WTC11 (cell line): ENCODE data around the gene EFCAB13. TPM values are rescaled to one million over a fixed set of nuclear protein-coding genes. Genes with fewer than 3 reads are reported as not detected.

Source experiments
- ATAC-seq: fragments of 200-7000 bp; cut with Tn5 transposase; 2 replicates; pipeline ENCODE4 v1.10.0; 2021; ENCODE audit warnings: mild to moderate bottlenecking, moderate library complexity
- CTCF ChIA-PET: fragments of 300-600 bp; sonication (Branson Sonifier 250); formaldehyde crosslinking; loops from one replicate; lab custom pipeline; 2021; ENCODE audit warnings: antibody characterized with exemption; lab: Charles Lee
- POLR2A ChIA-PET: fragments of 350-600 bp; sonication (Branson Sonifier 250); formaldehyde crosslinking; loops from one replicate; lab custom pipeline; 2021; ENCODE audit warnings: antibody characterized with exemption; lab: Charles Lee
- DNase-seq: peaks from one replicate; pipeline ENCODE4 v3.0.0; 2021; ENCODE audit warnings: low spot score
- H3K27ac Mint-ChIP-seq: 2 replicates; pipeline ENCODE4 v1.8.0; 2021; ENCODE audit warnings: mixed read lengths
- H3K27me3 Mint-ChIP-seq: 2 replicates; pipeline ENCODE4 v1.8.0; 2021; ENCODE audit warnings: low read depth, mild to moderate bottlenecking, moderate library complexity, mixed read lengths
- H3K36me3 Mint-ChIP-seq: 2 replicates; pipeline ENCODE4 v1.8.0; 2021; ENCODE audit warnings: mixed read lengths
- H3K4me1 Mint-ChIP-seq: 2 replicates; pipeline ENCODE4 v1.8.0; 2022; ENCODE audit warnings: mixed read lengths
- H3K4me3 Mint-ChIP-seq: 2 replicates; pipeline ENCODE4 v1.8.0; 2021; ENCODE audit warnings: mild to moderate bottlenecking, moderate library complexity, mixed read lengths
- H3K9me3 Mint-ChIP-seq: 2 replicates; pipeline ENCODE4 v1.8.0; 2021; ENCODE audit warnings: mixed read lengths
- ATF1 ChIP-seq: sonication (generic); formaldehyde crosslinking; IDR thresholded peaks from 2 replicates; pipeline ENCODE4 v1.8.1; 2023; ENCODE audit warnings: mild to moderate bottlenecking, moderate library complexity, missing genetic modification reagents
- FOXJ3 ChIP-seq: sonication (generic); formaldehyde crosslinking; IDR thresholded peaks from 2 replicates; pipeline ENCODE4 v1.9.0; 2021; ENCODE audit warnings: missing genetic modification reagents, mild to moderate bottlenecking, borderline replicate concordance
- GTF2I ChIP-seq: fragments of 250-450 bp; sonication (Bioruptor Pico); conservative IDR thresholded peaks from 2 replicates; pipeline ENCODE4 v1.4.0; 2021; ENCODE audit warnings: mild to moderate bottlenecking
- NFATC4 ChIP-seq: fragments of 250-450 bp; sonication (Bioruptor Pico); IDR thresholded peaks from 2 replicates; pipeline ENCODE4 v1.9.0; 2021; ENCODE audit warnings: mild to moderate bottlenecking
- NR3C1 ChIP-seq: sonication (generic); formaldehyde crosslinking; conservative IDR thresholded peaks from 2 replicates; pipeline ENCODE4 v1.8.1; 2023; ENCODE audit warnings: low read depth, mild to moderate bottlenecking, missing genetic modification reagents
- RORB ChIP-seq: fragments of 250-450 bp; sonication (Bioruptor Pico); IDR thresholded peaks from 2 replicates; pipeline ENCODE4 v1.9.0; 2021; ENCODE audit warnings: mild to moderate bottlenecking
- ZNF138 ChIP-seq: sonication (generic); formaldehyde crosslinking; conservative IDR thresholded peaks from 2 replicates; pipeline ENCODE4 v1.8.1; 2022; ENCODE audit warnings: mild to moderate bottlenecking, moderate library complexity, missing genetic modification reagents
- ZNF396 ChIP-seq: fragments of 250-450 bp; sonication (Bioruptor Pico); IDR thresholded peaks from 2 replicates; pipeline ENCODE4 v1.8.0; 2021; ENCODE audit warnings: mild to moderate bottlenecking, moderate library complexity, borderline replicate concordance
- ZNF416 ChIP-seq: fragments of 250-450 bp; sonication (Bioruptor Pico); IDR thresholded peaks from 2 replicates; pipeline ENCODE4 v1.9.0; 2021; ENCODE audit warnings: mild to moderate bottlenecking, inconsistent platforms
- ZNF671 ChIP-seq: fragments of 250-450 bp; sonication (Bioruptor Pico); IDR thresholded peaks from 2 replicates; pipeline ENCODE4 v1.8.0; 2021; ENCODE audit warnings: mild to moderate bottlenecking
- total RNA-seq: library from RNA; stranded (reverse); gene quantifications from 3 replicates; pipeline ENCODE4 v1.2.3, GENCODE V29; 2021
- TF ChIP-seq, protein P1 (sequence below): sonication (generic); formaldehyde crosslinking; IDR thresholded peaks from 2 replicates; pipeline ENCODE4 v1.8.1; 2023; ENCODE audit warnings: mild to moderate bottlenecking, missing genetic modification reagents, borderline replicate concordance
- TF ChIP-seq, protein P2 (sequence below): sonication (generic); formaldehyde crosslinking; IDR thresholded peaks from 2 replicates; pipeline ENCODE4 v1.8.1; 2022; ENCODE audit warnings: mild to moderate bottlenecking, moderate library complexity, missing genetic modification reagents
- TF ChIP-seq, protein P3 (sequence below): sonication (generic); formaldehyde crosslinking; IDR thresholded peaks from 2 replicates; pipeline ENCODE4 v1.8.0; 2022; ENCODE audit warnings: mild to moderate bottlenecking, missing genetic modification reagents
- TF ChIP-seq, protein P4 (sequence below): sonication (generic); formaldehyde crosslinking; conservative IDR thresholded peaks from 2 replicates; pipeline ENCODE4 v1.8.1; 2023; ENCODE audit warnings: mild to moderate bottlenecking, low read depth, missing genetic modification reagents, moderate library complexity
- TF ChIP-seq, protein P5 (sequence below): fragments of 250-450 bp; sonication (Bioruptor Pico); IDR thresholded peaks from 2 replicates; pipeline ENCODE4 v1.9.0; 2021; ENCODE audit warnings: moderate library complexity, mild to moderate bottlenecking, inconsistent platforms, borderline replicate concordance
- TF ChIP-seq, protein P6 (sequence below): sonication (generic); formaldehyde crosslinking; IDR thresholded peaks from 2 replicates; pipeline ENCODE4 v1.8.0; 2023; ENCODE audit warnings: missing genetic modification reagents, mild to moderate bottlenecking, borderline replicate concordance

EFCAB13 gene
- total RNA-seq, 1 experiment from 2014 or later, result 3.5 TPM

DNA sequence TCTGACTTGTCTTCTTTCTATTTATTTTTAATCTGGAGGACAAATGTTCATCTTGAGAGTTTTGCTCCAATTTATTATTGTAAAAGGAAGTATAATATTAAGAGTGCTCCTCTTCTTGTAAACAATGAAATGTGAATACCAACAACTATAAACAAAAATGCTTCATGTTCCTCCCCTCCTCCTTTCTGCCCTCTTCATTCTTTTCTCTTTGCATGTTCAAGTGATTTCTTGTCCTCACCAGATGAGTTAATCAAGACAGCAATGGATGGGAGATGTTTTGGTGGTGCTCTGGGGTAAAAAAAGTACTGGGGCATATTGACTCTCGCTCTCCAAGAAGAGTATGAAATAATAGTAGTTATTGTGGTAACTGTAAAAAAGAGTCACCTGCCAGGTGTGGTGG is 45.8 kb upstream of the EFCAB13 start:
- H3K9me3 Mint-ChIP-seq, result no peaks in the 10 kb centered on the region
- no peak overlapping the region for H3K27ac Mint-ChIP-seq
- ATAC-seq (no peak), DNase-seq (no peak)
- H3K36me3 Mint-ChIP-seq, result no peaks in the 10 kb centered on the region
- H3K27me3 Mint-ChIP-seq, result no peaks in the 10 kb centered on the region; the same call in 1 of the 2 replicates
- no peak for TF ChIP-seq ZNF671 (CRISPR knock-in tag)
- CTCF ChIA-PET, result interaction anchor here (1.6 kb wide), 1 partner anchor 89 kb away, joined by 4 read pairs; the partner anchor contains the start of gene CDC27
- H3K4me1 Mint-ChIP-seq, result peaks cover 44% of the 10 kb centered on the region
- POLR2A ChIA-PET, result no interaction called here
- no peak overlapping the region for H3K4me3 Mint-ChIP-seq

DNA sequence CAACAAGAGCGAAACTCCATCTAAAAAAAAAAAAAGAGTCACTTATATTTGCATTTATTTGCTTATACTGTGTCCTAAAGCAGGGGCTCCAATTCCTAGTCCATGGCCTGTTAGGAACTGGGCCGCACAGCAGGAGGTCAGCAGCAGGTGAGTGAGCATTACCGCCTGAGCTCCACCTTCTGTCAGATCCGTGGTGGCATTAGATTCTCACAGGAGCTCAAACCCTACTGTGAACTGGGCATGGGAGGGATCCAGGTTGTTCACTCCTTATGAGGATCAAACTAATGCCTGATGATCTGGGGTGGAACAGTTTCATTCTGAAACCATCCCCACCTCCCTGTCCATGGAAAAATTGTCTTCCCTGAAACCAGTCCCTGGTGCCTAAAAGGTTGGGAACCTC is 45.2 kb upstream of the EFCAB13 start:
- no peaks in the 10 kb centered on the region; the same call in 1 of the 2 replicates for H3K27me3 Mint-ChIP-seq
- TF ChIP-seq ZNF396 (CRISPR knock-in tag) (no peak), ZNF138 (CRISPR knock-in tag) (no peak), GTF2I (CRISPR knock-in tag) (no peak), RORB (CRISPR knock-in tag) (no peak), NFATC4 (CRISPR knock-in tag) (no peak)
- TF ChIP-seq, protein P1, sequence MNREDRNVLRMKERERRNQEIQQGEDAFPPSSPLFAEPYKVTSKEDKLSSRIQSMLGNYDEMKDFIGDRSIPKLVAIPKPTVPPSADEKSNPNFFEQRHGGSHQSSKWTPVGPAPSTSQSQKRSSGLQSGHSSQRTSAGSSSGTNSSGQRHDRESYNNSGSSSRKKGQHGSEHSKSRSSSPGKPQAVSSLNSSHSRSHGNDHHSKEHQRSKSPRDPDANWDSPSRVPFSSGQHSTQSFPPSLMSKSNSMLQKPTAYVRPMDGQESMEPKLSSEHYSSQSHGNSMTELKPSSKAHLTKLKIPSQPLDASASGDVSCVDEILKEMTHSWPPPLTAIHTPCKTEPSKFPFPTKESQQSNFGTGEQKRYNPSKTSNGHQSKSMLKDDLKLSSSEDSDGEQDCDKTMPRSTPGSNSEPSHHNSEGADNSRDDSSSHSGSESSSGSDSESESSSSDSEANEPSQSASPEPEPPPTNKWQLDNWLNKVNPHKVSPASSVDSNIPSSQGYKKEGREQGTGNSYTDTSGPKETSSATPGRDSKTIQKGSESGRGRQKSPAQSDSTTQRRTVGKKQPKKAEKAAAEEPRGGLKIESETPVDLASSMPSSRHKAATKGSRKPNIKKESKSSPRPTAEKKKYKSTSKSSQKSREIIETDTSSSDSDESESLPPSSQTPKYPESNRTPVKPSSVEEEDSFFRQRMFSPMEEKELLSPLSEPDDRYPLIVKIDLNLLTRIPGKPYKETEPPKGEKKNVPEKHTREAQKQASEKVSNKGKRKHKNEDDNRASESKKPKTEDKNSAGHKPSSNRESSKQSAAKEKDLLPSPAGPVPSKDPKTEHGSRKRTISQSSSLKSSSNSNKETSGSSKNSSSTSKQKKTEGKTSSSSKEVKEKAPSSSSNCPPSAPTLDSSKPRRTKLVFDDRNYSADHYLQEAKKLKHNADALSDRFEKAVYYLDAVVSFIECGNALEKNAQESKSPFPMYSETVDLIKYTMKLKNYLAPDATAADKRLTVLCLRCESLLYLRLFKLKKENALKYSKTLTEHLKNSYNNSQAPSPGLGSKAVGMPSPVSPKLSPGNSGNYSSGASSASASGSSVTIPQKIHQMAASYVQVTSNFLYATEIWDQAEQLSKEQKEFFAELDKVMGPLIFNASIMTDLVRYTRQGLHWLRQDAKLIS (CRISPR knock-in tag), result no peak
- TF ChIP-seq, protein P2, sequence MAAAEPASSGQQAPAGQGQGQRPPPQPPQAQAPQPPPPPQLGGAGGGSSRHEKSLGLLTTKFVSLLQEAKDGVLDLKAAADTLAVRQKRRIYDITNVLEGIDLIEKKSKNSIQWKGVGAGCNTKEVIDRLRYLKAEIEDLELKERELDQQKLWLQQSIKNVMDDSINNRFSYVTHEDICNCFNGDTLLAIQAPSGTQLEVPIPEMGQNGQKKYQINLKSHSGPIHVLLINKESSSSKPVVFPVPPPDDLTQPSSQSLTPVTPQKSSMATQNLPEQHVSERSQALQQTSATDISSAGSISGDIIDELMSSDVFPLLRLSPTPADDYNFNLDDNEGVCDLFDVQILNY (CRISPR knock-in tag), result no peak
- TF ChIP-seq, protein P3, sequence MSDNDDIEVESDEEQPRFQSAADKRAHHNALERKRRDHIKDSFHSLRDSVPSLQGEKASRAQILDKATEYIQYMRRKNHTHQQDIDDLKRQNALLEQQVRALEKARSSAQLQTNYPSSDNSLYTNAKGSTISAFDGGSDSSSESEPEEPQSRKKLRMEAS (CRISPR knock-in tag), result no peak
- TF ChIP-seq, all 79 proteins: peak for 0
- Mint-ChIP-seq H3K36me3 (no peaks in the 10 kb centered on the region), H3K4me3 (no peak overlapping the region), H3K27ac (no peak overlapping the region), H3K9me3 (no peaks in the 10 kb centered on the region), H3K4me1 (peaks cover 44% of the 10 kb centered on the region)
- CTCF ChIA-PET, result interaction anchor here (1.2 to 1.6 kb wide), 2 partner anchors 25 to 89 kb away, joined by 3 to 4 read pairs; partner anchors contain the start of genes CDC27 and ITGB3
- POLR2A ChIA-PET, result no interaction called here
- DNase-seq (peak; percentile 26), ATAC-seq (no peak)

DNA sequence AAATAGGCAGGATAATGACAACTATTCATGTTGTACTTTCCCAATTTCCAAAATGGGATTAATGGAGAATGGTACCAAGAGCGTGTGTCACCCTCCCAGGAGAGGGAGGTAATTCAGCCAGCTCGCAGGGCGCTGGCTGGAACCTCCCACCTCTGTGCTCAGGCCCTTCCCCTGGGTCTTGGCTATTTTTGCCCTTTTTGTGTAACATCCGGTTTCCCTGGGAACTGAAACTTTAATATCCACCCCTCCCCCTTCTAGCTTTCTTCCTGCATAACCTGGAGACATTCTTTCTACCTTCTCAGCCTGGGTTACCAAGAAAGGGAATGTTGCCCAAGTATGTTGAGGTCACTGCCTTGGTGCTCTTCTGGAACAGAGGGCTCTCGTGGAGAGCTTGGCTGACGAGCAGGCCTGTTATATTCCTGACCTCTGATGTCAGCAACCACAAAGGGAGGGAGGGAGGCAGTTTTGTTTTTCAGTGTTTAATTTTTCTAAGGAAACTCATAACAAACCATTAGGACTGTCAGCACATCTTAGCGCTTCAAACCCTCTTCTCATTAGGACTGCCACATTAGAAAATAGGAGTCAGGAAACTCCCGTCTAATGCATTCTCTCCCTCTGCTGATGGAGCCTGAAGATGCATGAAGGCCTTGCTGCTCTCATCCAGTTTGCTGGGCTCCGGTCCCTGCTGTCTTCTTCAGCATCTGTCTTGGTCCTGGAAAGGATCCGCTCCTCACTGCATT is 44.5 kb upstream of the EFCAB13 start:
- Mint-ChIP-seq H3K36me3 (no peaks in the 10 kb centered on the region), H3K4me3 (no peak overlapping the region), H3K9me3 (no peaks in the 10 kb centered on the region), H3K27ac (no peak overlapping the region), H3K27me3 (no peaks in the 10 kb centered on the region; the same call in 1 of the 2 replicates), H3K4me1 (peaks cover 39% of the 10 kb centered on the region)
- ATAC-seq (no peak), DNase-seq (no peak)
- ChIA-PET POLR2A (no interaction called here), CTCF (interaction anchor here (1.2 to 1.6 kb wide), 2 partner anchors 25 to 90 kb away, joined by 3 to 4 read pairs; partner anchors contain the start of genes CDC27 and ITGB3)
- TF ChIP-seq NFATC4 (CRISPR knock-in tag), result no peak
- TF ChIP-seq FOXJ3 (CRISPR knock-in tag), result no peak
- TF ChIP-seq, protein P4, sequence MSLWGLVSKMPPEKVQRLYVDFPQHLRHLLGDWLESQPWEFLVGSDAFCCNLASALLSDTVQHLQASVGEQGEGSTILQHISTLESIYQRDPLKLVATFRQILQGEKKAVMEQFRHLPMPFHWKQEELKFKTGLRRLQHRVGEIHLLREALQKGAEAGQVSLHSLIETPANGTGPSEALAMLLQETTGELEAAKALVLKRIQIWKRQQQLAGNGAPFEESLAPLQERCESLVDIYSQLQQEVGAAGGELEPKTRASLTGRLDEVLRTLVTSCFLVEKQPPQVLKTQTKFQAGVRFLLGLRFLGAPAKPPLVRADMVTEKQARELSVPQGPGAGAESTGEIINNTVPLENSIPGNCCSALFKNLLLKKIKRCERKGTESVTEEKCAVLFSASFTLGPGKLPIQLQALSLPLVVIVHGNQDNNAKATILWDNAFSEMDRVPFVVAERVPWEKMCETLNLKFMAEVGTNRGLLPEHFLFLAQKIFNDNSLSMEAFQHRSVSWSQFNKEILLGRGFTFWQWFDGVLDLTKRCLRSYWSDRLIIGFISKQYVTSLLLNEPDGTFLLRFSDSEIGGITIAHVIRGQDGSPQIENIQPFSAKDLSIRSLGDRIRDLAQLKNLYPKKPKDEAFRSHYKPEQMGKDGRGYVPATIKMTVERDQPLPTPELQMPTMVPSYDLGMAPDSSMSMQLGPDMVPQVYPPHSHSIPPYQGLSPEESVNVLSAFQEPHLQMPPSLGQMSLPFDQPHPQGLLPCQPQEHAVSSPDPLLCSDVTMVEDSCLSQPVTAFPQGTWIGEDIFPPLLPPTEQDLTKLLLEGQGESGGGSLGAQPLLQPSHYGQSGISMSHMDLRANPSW (CRISPR knock-in tag), result no peak
- TF ChIP-seq, protein P3 (CRISPR knock-in tag), result no peak
- TF ChIP-seq, protein P5, sequence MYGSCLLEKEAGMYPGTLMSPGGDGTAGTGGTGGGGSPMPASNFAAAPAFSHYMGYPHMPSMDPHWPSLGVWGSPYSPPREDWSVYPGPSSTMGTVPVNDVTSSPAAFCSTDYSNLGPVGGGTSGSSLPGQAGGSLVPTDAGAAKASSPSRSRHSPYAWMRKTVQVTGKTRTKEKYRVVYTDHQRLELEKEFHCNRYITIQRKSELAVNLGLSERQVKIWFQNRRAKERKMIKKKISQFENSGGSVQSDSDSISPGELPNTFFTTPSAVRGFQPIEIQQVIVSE, result no peak
- TF ChIP-seq ZNF416 (CRISPR knock-in tag), result no peak
- TF ChIP-seq ATF1 (CRISPR knock-in tag), result no peak
- TF ChIP-seq, protein P6, sequence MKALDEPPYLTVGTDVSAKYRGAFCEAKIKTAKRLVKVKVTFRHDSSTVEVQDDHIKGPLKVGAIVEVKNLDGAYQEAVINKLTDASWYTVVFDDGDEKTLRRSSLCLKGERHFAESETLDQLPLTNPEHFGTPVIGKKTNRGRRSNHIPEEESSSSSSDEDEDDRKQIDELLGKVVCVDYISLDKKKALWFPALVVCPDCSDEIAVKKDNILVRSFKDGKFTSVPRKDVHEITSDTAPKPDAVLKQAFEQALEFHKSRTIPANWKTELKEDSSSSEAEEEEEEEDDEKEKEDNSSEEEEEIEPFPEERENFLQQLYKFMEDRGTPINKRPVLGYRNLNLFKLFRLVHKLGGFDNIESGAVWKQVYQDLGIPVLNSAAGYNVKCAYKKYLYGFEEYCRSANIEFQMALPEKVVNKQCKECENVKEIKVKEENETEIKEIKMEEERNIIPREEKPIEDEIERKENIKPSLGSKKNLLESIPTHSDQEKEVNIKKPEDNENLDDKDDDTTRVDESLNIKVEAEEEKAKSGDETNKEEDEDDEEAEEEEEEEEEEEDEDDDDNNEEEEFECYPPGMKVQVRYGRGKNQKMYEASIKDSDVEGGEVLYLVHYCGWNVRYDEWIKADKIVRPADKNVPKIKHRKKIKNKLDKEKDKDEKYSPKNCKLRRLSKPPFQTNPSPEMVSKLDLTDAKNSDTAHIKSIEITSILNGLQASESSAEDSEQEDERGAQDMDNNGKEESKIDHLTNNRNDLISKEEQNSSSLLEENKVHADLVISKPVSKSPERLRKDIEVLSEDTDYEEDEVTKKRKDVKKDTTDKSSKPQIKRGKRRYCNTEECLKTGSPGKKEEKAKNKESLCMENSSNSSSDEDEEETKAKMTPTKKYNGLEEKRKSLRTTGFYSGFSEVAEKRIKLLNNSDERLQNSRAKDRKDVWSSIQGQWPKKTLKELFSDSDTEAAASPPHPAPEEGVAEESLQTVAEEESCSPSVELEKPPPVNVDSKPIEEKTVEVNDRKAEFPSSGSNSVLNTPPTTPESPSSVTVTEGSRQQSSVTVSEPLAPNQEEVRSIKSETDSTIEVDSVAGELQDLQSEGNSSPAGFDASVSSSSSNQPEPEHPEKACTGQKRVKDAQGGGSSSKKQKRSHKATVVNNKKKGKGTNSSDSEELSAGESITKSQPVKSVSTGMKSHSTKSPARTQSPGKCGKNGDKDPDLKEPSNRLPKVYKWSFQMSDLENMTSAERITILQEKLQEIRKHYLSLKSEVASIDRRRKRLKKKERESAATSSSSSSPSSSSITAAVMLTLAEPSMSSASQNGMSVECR, result no peak
- TF ChIP-seq NR3C1 (CRISPR knock-in tag), result no peak
